ENCODE measurements around the gene MRPS2. TPM values are rescaled to one million over a fixed set of nuclear protein-coding genes. Genes with fewer than 3 reads are reported as not detected.
A peak's percentile ranks its signal among the peaks of the same experiment; 100 is the strongest.

Gene MRPS2
- total RNA-seq, 2 experiments from 2014 or later = 74.0 to 78.8 TPM

DNA sequence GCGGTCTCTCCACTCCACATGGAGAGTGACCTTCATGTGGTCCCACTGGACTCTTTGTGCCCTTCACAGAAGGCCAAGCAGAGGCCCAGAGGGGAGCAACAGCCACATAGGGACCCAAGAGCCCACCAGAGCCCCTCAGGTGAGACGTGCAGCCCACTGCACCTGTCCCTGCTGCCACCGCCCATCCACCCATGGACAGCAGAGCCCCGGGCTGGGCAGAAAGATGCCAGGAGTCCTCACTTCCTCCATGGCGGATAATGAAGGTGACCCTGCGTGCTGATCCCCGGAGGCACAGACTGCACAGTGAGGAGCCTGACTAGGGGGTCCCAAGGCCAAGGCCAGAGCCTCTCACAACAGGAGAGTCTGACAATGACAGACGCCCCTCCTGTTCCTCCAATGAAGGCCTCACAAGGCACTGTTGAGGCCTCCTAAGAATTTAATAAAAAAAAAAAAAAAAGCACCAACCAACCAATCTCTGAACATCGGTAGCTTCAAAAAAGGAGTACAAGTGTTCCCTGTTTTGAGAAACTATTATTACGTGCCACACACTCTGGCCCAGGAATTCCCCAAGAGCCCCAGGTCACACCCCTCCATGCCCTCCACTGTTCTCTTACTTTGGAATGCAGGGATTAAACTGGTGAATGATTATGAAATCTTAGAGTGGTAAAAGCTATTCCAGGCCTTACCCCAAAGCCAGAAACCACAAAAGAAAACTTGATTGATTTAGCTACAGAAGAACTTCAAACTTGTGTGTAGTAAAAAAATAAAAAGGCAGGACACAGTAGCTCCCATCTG is 23.7 kb upstream of the MRPS2 start:
- Mint-ChIP-seq H3K4me3 (no peak overlapping the region), H3K4me1 (peaks cover 1% of the 10 kb centered on the region), H3K9me3 (no peaks in the 10 kb centered on the region), H3K36me3 (no peaks in the 10 kb centered on the region), H3K27ac (no peak overlapping the region), H3K27me3 (peaks cover 48% of the 10 kb centered on the region)
- DNase-seq = no peak

DNA sequence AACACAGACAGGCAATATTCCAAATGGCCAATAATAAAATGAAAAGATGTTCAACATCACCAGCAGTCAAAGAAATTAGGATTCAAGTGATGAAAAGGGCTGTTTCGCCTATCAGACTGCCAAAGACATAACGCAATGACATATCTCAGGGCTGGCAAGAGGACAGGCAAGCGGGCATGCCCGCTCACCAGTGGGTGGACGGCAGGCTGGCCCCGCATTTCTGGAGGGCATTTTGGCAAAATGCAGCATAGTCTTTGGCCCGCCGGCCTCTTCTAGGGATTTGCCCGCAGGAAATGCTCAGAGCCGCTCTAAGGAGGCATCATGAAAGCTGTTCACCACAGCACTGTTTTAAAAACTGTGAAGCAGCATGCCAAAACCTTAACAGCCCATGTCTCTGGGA is 22.3 kb upstream of the MRPS2 start:
- H3K9me3 Mint-ChIP-seq = no peaks in the 10 kb centered on the region
- H3K27me3 Mint-ChIP-seq = peaks cover 58% of the 10 kb centered on the region
- H3K27ac Mint-ChIP-seq = no peak overlapping the region

DNA sequence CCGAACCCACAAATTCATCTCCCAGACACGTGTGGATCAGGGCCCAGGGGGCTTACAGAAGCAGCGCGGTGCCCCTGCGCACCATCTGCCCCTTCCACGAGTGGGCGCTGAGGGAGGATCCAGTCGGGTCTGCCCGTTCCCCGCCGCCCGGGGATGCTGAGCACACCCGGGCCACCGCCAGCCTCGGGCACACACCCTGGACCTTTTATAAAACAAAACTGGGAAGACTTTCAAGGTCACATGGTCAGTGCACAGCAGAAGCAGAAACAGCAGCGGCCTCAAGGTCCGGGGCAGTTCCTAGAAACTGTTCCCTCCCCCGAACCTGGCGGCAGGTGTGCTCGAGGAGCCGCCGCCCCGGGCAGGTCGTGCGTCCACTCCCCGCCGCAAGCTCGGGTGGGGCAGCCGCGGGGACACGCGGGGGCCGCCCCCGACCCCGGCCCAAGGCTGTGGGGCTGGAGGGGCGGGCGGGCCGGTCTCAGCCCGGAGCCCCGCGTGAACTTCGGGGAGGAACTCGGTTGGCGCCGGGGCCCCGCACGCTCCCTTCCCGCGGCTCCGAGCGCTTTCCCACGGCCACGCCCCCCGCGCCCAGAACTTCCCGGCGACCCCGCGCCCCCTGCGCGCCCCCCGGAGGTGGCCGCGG is 21.5 kb upstream of the MRPS2 start:
- H3K27ac Mint-ChIP-seq = no peak overlapping the region
- peaks cover 66% of the 10 kb centered on the region for H3K27me3 Mint-ChIP-seq
- no peaks in the 10 kb centered on the region for H3K9me3 Mint-ChIP-seq
- peak overlapping the region; percentile 79 for H3K4me3 Mint-ChIP-seq
- no peaks in the 10 kb centered on the region for H3K36me3 Mint-ChIP-seq
- peaks cover 1% of the 10 kb centered on the region for H3K4me1 Mint-ChIP-seq
- DNase-seq = no peak

More for the DNA sequence above, 22.3 kb upstream of the MRPS2 start:
- H3K4me1 Mint-ChIP-seq = peaks cover 1% of the 10 kb centered on the region
- no peaks in the 10 kb centered on the region for H3K36me3 Mint-ChIP-seq
- DNase-seq = no peak
- H3K4me3 Mint-ChIP-seq = no peak overlapping the region

DNA sequence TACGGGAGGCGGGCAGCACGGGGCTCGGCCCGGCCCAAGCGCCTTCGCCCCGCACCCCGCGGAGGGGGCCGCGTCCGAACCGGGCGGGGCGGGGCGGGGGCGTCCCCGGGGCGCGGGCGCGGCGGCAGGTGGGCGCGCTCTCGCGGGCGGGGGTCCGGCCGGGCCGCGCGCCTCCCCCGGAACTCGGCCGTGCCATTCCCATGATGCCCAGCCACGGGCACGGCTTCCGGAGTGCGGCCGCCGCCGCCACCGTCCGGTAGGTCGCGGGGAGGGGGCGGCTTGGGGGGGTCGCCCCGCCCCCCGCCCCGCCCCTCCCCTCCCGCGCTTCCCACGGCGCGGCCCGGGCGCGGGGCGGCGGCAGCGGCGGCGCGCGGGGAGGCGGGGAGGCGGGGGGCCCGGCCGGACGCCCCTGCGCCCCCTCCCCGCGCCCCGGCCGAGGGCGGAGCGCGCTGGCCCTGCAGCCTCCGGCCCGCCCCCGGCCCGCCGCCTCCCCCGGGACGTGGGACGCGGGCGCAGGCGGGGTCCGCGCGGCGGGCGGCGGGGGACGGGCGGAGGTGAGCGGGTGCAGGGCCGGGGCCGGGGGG is 20.9 kb upstream of the MRPS2 start, which contains the start of gene PPP1R26:
PPP1R26 (plus strand) TSS at position 314 of the 584 bp plus-strand sequence. CDS start 4,729 bp downstream, outside the sequence.
- Mint-ChIP-seq H3K27ac (no peak within 1 kb of the TSS), H3K9me3 (no peaks in the 10 kb centered on the region), H3K4me1 (peaks cover 1% of the 10 kb centered on the region), H3K27me3 (peaks cover 66% of the 10 kb centered on the region), H3K36me3 (no peaks in the 10 kb centered on the region), H3K4me3 (peak within 1 kb of the TSS; percentile 79)
- no peak for DNase-seq

DNA sequence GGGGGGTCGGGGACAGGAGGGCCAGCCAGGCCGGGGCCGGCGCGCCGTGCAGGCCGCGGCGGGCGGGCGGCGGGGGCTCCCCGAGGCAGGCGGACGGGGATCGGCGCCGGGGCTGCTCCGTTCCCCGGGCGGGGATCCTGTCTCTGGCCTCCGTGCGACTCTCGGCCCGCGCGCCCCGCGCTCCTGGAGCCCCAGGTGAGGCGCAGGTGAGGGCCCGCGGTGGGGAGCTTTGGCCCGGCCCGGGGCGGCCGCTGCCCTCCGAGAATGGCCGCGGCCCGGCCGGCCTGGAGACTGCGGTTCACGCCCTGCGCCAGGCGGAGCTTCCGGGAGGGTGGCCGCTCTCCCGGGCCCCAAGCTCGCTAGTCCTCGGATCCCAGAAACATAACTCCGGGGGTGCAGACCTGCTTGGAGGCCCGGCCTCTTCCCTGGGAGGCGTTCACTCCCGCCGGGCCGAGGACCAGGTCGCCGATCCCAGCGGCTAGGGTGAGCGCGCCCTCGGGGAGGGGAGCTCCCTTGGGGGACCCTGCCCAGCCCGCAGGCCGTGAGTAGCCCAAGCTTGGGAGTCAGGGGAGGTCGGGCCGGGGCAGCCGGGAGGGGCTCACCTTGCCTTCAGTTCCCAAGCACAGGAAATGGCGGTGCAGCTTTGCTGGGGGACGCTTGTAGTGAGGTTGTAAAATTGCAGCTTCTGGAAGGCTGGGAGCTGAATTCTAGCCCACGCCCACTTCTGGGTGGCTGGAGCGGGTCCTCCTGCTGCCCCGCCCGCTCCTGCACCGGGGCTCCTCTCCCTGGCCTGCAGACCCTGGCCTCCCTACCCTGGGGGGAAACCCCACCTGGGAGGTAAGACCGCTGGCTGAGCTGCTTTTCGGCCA is 20.2 kb upstream of the MRPS2 start:
- Mint-ChIP-seq H3K36me3 (no peaks in the 10 kb centered on the region), H3K27me3 (peaks cover 71% of the 10 kb centered on the region), H3K9me3 (no peaks in the 10 kb centered on the region), H3K4me1 (peaks cover 1% of the 10 kb centered on the region), H3K27ac (no peak overlapping the region), H3K4me3 (no peak overlapping the region)
- DNase-seq = no peak

DNA sequence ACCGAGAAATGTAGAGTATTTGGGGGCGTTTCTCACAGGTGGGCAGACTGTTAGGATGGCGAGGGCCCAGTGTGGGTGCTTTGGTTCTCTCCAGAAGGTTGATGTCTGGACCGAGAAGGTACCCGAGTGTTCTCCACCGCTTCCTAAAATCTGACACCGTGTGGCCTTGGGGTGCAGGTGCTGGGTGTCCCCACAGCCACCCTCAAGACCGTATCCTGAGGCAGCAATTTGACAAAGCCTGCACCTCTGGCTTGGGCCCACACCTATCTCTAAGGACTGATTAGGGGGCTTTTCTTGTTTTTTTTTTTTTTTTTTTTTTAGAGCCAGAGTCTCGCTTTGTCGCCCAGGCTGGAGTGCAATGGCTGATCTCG is 19.6 kb upstream of the MRPS2 start:
- peaks cover 1% of the 10 kb centered on the region for H3K4me1 Mint-ChIP-seq
- no peaks in the 10 kb centered on the region for H3K36me3 Mint-ChIP-seq
- no peak overlapping the region for H3K27ac Mint-ChIP-seq
- H3K9me3 Mint-ChIP-seq = no peaks in the 10 kb centered on the region
- no peak overlapping the region for H3K4me3 Mint-ChIP-seq
- DNase-seq = no peak
- H3K27me3 Mint-ChIP-seq = peaks cover 68% of the 10 kb centered on the region

DNA sequence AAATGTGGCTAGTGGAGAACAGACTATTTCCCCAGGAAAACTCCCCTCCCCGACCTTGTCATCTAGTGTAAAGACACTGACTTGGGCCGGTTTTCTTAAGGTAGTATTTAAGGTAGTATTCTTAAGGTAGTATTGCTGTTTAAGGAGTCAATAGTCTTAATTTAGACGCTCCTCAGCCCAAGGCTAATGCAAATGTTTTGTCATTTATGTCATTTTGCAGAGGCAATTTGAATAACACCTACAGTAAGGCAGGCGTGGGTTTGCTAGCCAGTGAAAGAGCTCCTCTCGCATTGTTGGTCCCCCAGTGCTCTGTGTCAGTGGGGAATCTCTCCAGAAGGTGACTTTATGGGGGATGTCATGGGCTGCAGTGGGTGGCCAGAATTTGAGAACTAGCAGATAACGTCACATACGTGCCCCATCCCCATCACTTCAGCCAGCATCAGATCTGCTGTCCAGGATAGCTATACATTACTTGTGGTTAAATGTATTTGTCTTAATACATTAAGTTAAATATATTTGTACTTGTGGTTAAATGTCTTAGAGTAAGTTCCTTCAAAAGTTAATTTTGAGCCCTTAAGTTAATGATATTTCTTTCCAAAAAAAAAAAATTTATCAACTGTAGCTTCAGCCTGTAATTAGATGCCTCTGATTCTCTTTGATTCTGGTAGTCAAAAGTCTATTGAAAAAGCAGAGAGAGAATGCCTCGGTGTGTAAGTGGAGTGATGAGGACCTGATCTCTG is 18.3 kb upstream of the MRPS2 start:
- H3K27ac Mint-ChIP-seq = no peak overlapping the region
- no peak overlapping the region for H3K4me3 Mint-ChIP-seq
- no peaks in the 10 kb centered on the region for H3K9me3 Mint-ChIP-seq
- H3K27me3 Mint-ChIP-seq = peaks cover 58% of the 10 kb centered on the region
- no peak for DNase-seq
- H3K4me1 Mint-ChIP-seq = peaks cover 1% of the 10 kb centered on the region
- no peaks in the 10 kb centered on the region for H3K36me3 Mint-ChIP-seq

DNA sequence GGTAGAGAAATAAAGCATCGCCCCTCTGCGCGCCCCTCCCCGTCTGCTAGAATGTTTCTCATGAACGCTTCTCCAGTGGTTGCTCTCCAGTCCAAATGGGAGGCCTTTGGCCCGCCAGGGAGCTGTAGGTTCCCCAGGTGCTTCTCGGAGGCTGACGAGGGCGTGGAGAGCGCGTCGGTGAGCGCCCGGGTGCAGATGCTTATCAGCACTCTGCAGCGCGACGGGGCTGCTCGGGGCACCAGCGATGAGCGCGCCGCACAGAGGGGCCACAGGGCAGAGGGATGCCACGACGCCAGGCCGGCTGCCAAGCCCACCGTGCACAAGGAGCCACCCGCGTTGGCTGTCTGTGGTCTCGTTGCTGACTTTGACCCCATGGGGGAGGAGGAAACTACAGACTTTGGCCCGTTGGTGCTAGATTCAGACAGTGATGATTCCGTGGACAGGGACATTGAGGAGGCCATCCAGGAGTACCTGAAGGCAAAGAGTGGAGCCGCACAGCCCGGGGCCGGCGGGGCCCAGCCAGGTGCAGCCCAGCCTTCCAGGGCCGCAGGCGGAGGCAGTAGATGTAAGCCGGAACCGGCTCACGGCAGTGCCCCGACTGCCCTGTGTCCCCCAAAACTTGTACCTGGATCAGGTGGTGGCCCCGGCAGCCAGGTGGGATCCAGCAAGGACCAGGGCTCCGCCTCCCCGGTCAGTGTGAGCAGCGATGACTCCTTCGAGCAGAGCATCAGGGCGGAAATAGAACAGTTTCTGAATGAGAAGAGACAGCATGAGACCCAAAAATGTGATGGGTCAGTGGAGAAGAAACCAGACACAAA is 15.8 kb upstream of the MRPS2 start:
- DNase-seq = no peak
- H3K36me3 Mint-ChIP-seq = no peaks in the 10 kb centered on the region
- no peak overlapping the region for H3K27ac Mint-ChIP-seq
- no peaks in the 10 kb centered on the region for H3K9me3 Mint-ChIP-seq
- no peak overlapping the region for H3K4me3 Mint-ChIP-seq
- peaks cover 42% of the 10 kb centered on the region for H3K27me3 Mint-ChIP-seq
- no peaks in the 10 kb centered on the region for H3K4me1 Mint-ChIP-seq

DNA sequence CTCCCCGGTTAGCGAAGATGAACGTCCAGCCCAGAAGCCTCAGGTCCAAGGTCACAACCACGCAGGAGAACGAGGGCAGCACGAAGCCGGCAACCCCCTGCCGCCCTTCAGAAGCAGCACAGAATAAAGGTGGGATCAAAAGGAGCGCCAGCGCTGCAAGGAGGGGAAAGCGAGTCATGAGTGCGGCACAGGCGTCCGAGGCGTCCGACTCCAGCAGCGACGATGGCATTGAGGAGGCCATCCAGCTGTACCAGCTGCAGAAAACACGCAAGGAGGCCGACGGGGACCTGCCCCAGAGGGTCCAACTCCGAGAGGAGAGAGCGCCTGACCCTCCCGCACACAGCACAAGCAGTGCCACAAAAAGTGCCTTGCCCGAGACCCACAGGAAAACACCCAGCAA is 15.1 kb upstream of the MRPS2 start:
- peaks cover 42% of the 10 kb centered on the region for H3K27me3 Mint-ChIP-seq
- no peak overlapping the region for H3K27ac Mint-ChIP-seq
- no peaks in the 10 kb centered on the region for H3K36me3 Mint-ChIP-seq
- no peak for DNase-seq
- no peaks in the 10 kb centered on the region for H3K9me3 Mint-ChIP-seq
- H3K4me1 Mint-ChIP-seq = no peaks in the 10 kb centered on the region
- no peak overlapping the region for H3K4me3 Mint-ChIP-seq

DNA sequence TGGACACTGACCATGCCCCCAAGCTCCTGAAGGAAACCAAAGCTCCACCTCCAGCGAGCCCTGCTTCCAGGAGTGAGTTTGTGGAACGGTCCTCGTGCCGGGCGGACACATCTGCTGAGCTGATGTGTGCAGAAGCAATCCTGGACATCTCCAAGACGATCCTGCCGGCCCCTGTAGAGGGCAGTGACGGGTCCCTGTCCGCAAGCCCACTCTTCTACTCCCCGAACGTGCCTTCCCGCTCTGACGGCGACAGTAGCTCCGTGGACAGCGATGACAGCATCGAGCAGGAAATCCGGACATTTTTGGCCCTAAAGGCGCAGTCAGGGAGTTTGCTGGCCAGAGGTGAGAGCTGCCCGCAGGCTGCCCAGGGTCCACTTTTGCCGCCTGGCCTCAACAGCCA is 14.7 kb upstream of the MRPS2 start:
- H3K27ac Mint-ChIP-seq = no peak overlapping the region
- no peak for DNase-seq
- no peaks in the 10 kb centered on the region for H3K4me1 Mint-ChIP-seq
- no peak overlapping the region for H3K4me3 Mint-ChIP-seq
- no peaks in the 10 kb centered on the region for H3K9me3 Mint-ChIP-seq
- peaks cover 39% of the 10 kb centered on the region for H3K27me3 Mint-ChIP-seq
- H3K36me3 Mint-ChIP-seq = no peaks in the 10 kb centered on the region

DNA sequence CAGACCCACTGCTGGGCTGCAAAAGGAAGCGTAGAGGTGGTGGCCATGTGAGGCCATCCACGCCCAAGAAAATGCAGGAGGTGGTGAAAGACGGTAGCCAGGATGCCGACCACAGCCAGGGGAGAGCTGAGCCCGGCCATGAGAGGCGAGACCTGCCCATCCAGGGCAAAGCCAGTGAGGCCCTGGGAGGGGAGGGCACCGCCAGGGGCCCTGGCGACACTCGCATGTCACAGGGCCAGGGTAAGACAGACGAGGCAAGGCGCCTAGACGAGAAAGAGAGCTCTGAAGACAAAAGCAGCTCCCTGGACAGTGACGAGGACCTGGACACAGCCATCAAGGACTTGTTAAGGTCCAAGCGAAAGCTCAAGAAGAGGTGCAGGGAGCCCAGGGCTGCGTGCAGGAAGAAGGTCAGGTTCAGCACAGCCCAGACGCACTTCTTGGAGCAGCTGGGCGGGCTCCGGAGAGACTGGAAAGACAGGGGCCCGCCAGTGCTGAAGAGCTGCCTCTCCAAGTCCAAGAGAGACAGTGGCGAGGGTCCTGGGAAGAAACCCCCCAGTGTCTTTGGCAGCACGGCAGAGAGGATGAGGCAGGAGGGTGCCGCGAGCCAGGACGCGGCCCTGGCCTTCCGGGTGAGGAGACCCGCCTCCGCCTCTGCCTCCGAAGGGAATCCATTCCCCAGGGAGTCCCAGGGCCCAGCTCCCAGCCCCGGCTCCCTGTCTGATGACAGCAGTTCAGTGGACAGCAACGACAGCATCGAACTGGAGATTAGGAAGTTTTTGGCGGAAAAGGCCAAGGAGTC is 14.0 kb upstream of the MRPS2 start:
- Mint-ChIP-seq H3K27me3 (peaks cover 33% of the 10 kb centered on the region), H3K27ac (no peak overlapping the region), H3K4me3 (no peak overlapping the region), H3K4me1 (no peaks in the 10 kb centered on the region), H3K36me3 (no peaks in the 10 kb centered on the region), H3K9me3 (no peaks in the 10 kb centered on the region)
- no peak for DNase-seq

DNA sequence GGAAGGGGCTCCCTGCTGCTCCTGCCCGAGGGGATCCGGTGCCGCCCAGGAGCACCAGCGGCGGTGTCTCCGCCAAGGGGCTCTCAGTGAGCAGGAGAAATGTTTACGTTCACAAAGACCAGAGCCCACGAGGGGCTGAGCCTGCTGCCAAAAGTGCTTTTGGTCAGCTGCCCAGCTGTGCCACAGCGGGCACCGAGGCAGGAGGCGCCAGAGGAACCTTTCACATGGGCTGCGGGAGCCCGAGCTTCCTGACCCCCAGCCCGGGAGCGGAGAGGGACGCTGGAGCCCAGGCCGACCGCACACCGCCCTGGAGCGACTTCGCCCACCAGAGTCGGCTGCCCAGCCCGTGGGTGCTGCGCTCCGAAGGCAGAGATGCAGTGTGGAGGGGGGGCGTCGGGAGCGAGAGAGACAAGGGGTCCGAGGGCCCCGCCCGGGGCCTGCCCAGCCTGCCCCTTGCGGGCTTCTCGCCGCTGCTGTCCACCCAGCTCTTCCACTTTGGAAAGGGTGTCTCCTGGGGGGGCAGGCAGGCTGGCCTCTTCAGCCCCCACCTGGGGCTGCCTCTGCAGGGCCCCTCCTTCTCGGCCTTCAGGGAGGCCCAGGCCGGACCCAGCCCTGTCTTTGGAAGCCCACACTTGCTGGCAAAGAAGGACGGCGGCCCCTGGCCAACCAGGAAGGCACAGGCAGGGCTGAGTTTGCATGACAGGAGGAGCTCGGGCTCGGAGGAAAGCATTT is 13.0 kb upstream of the MRPS2 start:
- no peaks in the 10 kb centered on the region for H3K36me3 Mint-ChIP-seq
- H3K27me3 Mint-ChIP-seq = peaks cover 23% of the 10 kb centered on the region
- no peak overlapping the region for H3K27ac Mint-ChIP-seq
- DNase-seq = no peak
- no peak overlapping the region for H3K4me3 Mint-ChIP-seq
- H3K9me3 Mint-ChIP-seq = no peaks in the 10 kb centered on the region
- no peaks in the 10 kb centered on the region for H3K4me1 Mint-ChIP-seq

DNA sequence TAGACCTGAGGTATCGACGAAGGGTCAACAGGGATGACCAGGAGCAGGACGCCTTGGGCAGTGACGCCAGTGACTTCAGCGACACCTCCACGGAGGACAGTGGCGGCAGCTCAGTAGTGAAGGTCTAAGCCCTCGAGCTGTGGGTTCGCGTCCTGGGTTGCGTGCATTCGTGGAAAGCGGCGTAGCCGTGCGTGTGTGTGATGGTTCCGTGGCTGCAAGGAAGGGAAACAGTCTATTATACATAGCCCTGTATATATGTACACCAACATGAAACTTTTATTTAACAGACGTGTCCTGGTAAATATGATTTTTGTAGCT is 12.5 kb upstream of the MRPS2 start:
- Mint-ChIP-seq H3K27me3 (peaks cover 18% of the 10 kb centered on the region), H3K4me3 (no peak overlapping the region), H3K27ac (no peak overlapping the region), H3K9me3 (no peaks in the 10 kb centered on the region), H3K36me3 (no peaks in the 10 kb centered on the region), H3K4me1 (no peaks in the 10 kb centered on the region)
- DNase-seq = no peak
